Measurements from ENCODE around the gene ETFA. TPM values are rescaled to one million over a fixed set of nuclear protein-coding genes. Genes with fewer than 3 reads are reported as not detected.

The ETFA gene
- polyA plus RNA-seq, 3 donors, result 62.1 to 178 (median 166) TPM

GRCh38 chr15:76197703-76198455 lies 113.4 kb downstream of the ETFA start:
- no peaks in the 10 kb centered on the region for H3K36me3 ChIP-seq (replicated peaks in 1 of 2; ENCODE audit: control insufficient read depth in 1 of 2, insufficient read depth in 2 of 2, low read length in 2 of 2)
- Mint-ChIP-seq H3K27me3 (ENCODE audit: low read depth in 3 of 3) (peaks cover 9 to 14% (median 11%) of the 10 kb centered on the region in 3 donors), H3K9me3 (no peaks in the 10 kb centered on the region), H3K27ac (peak overlapping the region in 2 of 7 donors; percentile 19 to 34), H3K4me3 (no peak overlapping the region), H3K4me1 (peaks cover 13% of the 10 kb centered on the region), H3K36me3 (peaks cover 2 to 3% of the 10 kb centered on the region in 2 donors)
- intact Hi-C loops (cut with micrococcal nuclease), result no loop called here
- no peak overlapping the region for H3K9ac ChIP-seq (ENCODE audit: insufficient read depth, low read length, poor library complexity, severe bottlenecking)
- DNase-seq, result no peak
- no peak for TF ChIP-seq CTCF (IDR thresholded peaks at IDR 0.05)
- H3K4me2 ChIP-seq (replicated peaks; ENCODE audit: extremely low read depth, low read length, poor library complexity, severe bottlenecking), result no peak overlapping the region
- no peak overlapping the region for H2AFZ ChIP-seq (ENCODE audit: insufficient read depth, low read depth, low read length, poor library complexity, severe bottlenecking)
- no peak overlapping the region for H3K27ac ChIP-seq (ENCODE audit: low read depth in 1 of 2, low read length in 2 of 2)
- H3K27me3 ChIP-seq (ENCODE audit: control insufficient read depth in 2 of 2, insufficient read depth in 2 of 2, low read length in 2 of 2), result peaks cover 0 to 1% of the 10 kb centered on the region in 2 donors
- H3K79me2 ChIP-seq (ENCODE audit: insufficient read depth, low read length), result no peaks in the 10 kb centered on the region
- H4K20me1 ChIP-seq (ENCODE audit: insufficient read depth, low read length), result no peaks in the 10 kb centered on the region
- H3K4me3 ChIP-seq (replicated peaks in 1 of 3; ENCODE audit: low read depth in 2 of 3, low read length in 3 of 3), result no peak overlapping the region
- H3K9me3 ChIP-seq (replicated peaks in 1 of 2; ENCODE audit: control insufficient read depth in 1 of 2, insufficient read depth in 1 of 2, low read length in 2 of 2), result no peaks in the 10 kb centered on the region
- WGBS (ENCODE audit: insufficient coverage), result 100% methylated on average over 6 of the region's 8 CpGs
- H3K4me1 ChIP-seq (ENCODE audit: control insufficient read depth in 1 of 2, insufficient read depth in 2 of 2, low read length in 2 of 2), result peaks cover 0 to 4% of the 10 kb centered on the region in 2 donors

- Histone ChIP-seq H2AFZ (ENCODE audit: insufficient read depth, low read depth, low read length, poor library complexity, severe bottlenecking) (no peak overlapping the region), H3K4me3 (replicated peaks in 1 of 3; ENCODE audit: low read depth in 2 of 3, low read length in 3 of 3) (no peak overlapping the region), H3K4me2 (replicated peaks; ENCODE audit: extremely low read depth, low read length, poor library complexity, severe bottlenecking) (no peak overlapping the region), H3K79me2 (ENCODE audit: insufficient read depth, low read length) (no peaks in the 10 kb centered on the region), H4K20me1 (ENCODE audit: insufficient read depth, low read length) (no peaks in the 10 kb centered on the region), H3K9ac (ENCODE audit: insufficient read depth, low read length, poor library complexity, severe bottlenecking) (peak overlapping the region; percentile 4), H3K27me3 (ENCODE audit: control insufficient read depth in 2 of 2, insufficient read depth in 2 of 2, low read length in 2 of 2) (peaks cover under 1 to 14% of the 10 kb centered on the region in 2 donors), H3K36me3 (replicated peaks in 1 of 2; ENCODE audit: control insufficient read depth in 1 of 2, insufficient read depth in 2 of 2, low read length in 2 of 2) (no peaks in the 10 kb centered on the region), H3K4me1 (ENCODE audit: control insufficient read depth in 1 of 2, insufficient read depth in 2 of 2, low read length in 2 of 2) (peaks cover 3 to 5% of the 10 kb centered on the region in 2 donors), H3K9me3 (replicated peaks in 1 of 2; ENCODE audit: control insufficient read depth in 1 of 2, insufficient read depth in 1 of 2, low read length in 2 of 2) (no peaks in the 10 kb centered on the region), H3K27ac (ENCODE audit: low read depth in 1 of 2, low read length in 2 of 2) (no peak overlapping the region)
- Mint-ChIP-seq H3K9me3 (no peaks in the 10 kb centered on the region), H3K36me3 (peaks cover 0 to 3% of the 10 kb centered on the region in 2 donors), H3K27ac (no peak overlapping the region), H3K4me1 (peaks cover 14% of the 10 kb centered on the region), H3K27me3 (ENCODE audit: low read depth in 3 of 3) (peaks cover 21 to 26% (median 24%) of the 10 kb centered on the region in 3 donors), H3K4me3 (no peak overlapping the region)
- TF ChIP-seq CTCF (IDR thresholded peaks at IDR 0.05), result no peak
- intact Hi-C loops (cut with micrococcal nuclease), result no loop called here
- peak in 2 of 3 donors; percentile 4 to 15 for DNase-seq
- WGBS (ENCODE audit: insufficient coverage), result 63% methylated on average over 13 of the region's 18 CpGs
Observed at GRCh38 chr15:76196269-76197231, 114.7 kb downstream of the ETFA start.
